Transverse colon (tissue), 4 donors: ENCODE measurements around the gene CCL15. TPM values are rescaled to one million over a fixed set of nuclear protein-coding genes. Genes with fewer than 3 reads are reported as not detected.
A peak's percentile ranks its signal among the peaks of the same experiment; 100 is the strongest.
"Not testable (repeated sequence)": the region's sequence is repeated elsewhere in the genome, so short reads cannot be mapped to it uniquely, and the experiment has no call there.

Source experiments
- DNase-seq: peaks from one replicate; pipeline ENCODE4 v3.0.0-alpha.2; 2019
- H3K27ac ChIP-seq, 4 donors: fragments of 200-600 bp; sonication (generic); 2 replicates each; pipeline ENCODE4 v1.5.1; 2016 to 2018; ENCODE audit warnings: inconsistent platforms in 4 of 4
- H3K27me3 ChIP-seq: fragments of 200-600 bp; sonication (generic); 2 replicates; pipeline ENCODE4 v1.5.1; 2017; ENCODE audit warnings: inconsistent platforms
- H3K36me3 ChIP-seq, 4 donors: fragments of 200-600 bp; sonication (generic); 2 replicates each; pipeline ENCODE4 v1.5.1; 2017 to 2019; ENCODE audit warnings: inconsistent platforms in 4 of 4
- H3K4me1 ChIP-seq, 4 donors: fragments of 200-600 bp; sonication (generic); 2 replicates each; pipeline ENCODE4 v1.5.1; 2017 to 2020; ENCODE audit warnings: inconsistent platforms in 4 of 4
- H3K4me3 ChIP-seq, 4 donors: fragments of 200-600 bp; sonication (generic); 1 replicate in 1 of 4; 2 replicates in 3 of 4; pipeline versions ENCODE4 v1.5.1 to v1.6.1; 2017 to 2019; ENCODE audit warnings: inconsistent platforms in 4 of 4
- H3K9me3 ChIP-seq, 2 donors: fragments of 200-600 bp; sonication (generic); 2 replicates each; pipeline ENCODE4 v1.5.1; 2017 to 2019; ENCODE audit warnings: inconsistent platforms in 2 of 2
- EP300 ChIP-seq: sonication (generic); formaldehyde crosslinking; IDR thresholded peaks from one replicate; pipeline ENCODE4 v1.6.1; 2017; ENCODE audit warnings: antibody characterized with exemption, low read depth
- POLR2A ChIP-seq: fragments of 450-650 bp; IDR thresholded peaks from one replicate; pipeline ENCODE4 v1.6.1; 2016; ENCODE audit warnings: antibody characterized with exemption, mild to moderate bottlenecking, moderate library complexity
- POLR2AphosphoS5 ChIP-seq, 3 donors: sonication (generic); formaldehyde crosslinking; IDR thresholded peaks; one replicate each; pipeline ENCODE4 v1.6.1; 2016; ENCODE audit warnings: antibody characterized with exemption in 3 of 3
- WGBS, 2 donors: methylation state at CpG; one replicate each; pipeline ENCODE4 v1.1.5; 2018; ENCODE audit warnings: low coverage in 1 of 2; 5-methylcytosine and 5-hydroxymethylcytosine counted together
- in situ Hi-C, 4 donors: fragments of 200-750 bp; cut with MboI; loops; one replicate each; pipeline versions ENCODE4 v1.15.0 to v1.15.1; 2017; ENCODE audit warnings: low sequenced_read_pairs in 3 of 4, low pct_ligation_motif_present in 1 of 4, low pct_unique_long_range_greater_than_20kb in 1 of 4
- intact Hi-C: fragments of 100-400 bp; cut with DNase I; formaldehyde crosslinking; loops from one replicate; pipeline ENCODE4 v1.15.1; 2023; ENCODE audit warnings: low total_unique reads
- total RNA-seq, 4 donors: library from RNA; depleted of rRNA; stranded (reverse); fragments of >200 nt; gene quantifications; one replicate each; pipeline ENCODE4 v1.1.0, GENCODE V29; 2016
- TF ChIP-seq, protein P1 (sequence below), 5 experiments: fragments of 200-600 bp in 3 of 5; fragments of 450-650 bp in 2 of 5; sonication (generic) in 3 of 5; IDR thresholded peaks; 1 replicate in 2 of 5; 2 replicates in 3 of 5; pipeline ENCODE4 v1.5.1; 2016 to 2017; ENCODE audit warnings: antibody characterized with exemption in 5 of 5, inconsistent platforms in 3 of 5, mild to moderate bottlenecking in 2 of 5, moderate library complexity in 1 of 5

CCL15 gene
- total RNA-seq, 4 donors from 2014 or later = 6.8 to 68.8 (median 31.5) TPM

DNA sequence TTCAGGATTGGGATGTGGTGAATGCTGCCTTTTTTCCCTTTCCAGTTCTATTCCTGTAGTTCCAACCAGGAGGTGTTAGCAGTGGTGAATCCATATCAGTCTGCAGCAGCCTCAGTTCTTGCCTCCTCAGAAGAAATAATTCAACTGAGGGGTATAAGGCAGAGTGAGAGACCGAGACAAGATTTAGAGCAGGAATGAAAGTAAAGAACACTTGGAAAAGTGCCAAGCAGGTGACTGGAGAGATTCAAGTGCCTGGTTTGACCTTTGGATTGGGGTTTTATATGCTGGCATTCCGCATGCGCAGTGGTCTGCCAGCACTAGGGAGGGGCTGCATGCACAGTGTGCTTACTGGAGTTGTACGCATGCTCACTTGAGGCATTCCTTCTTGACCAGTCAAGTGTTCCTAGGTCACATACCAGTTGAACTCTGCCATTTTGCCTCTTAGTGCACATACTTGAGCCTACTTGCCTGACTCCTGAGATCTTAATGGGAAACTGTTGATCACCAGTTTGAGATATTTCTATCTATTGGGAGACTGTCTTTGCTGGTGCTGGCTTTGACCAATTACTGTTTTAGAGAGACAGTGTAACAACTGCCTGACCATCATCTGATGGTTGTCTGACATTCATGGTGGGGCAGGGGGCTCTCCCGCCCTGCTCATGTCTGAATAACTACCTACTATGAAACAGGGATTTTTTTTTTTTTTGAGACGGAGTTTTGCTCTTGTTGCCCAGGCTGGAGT, 680 bp upstream of the CCL15 start:
- H3K36me3 ChIP-seq = peaks cover 0 to 9% (median 3%) of the 10 kb centered on the region in 4 donors
- intact Hi-C loops = no loop called here
- H3K4me3 ChIP-seq = peak overlapping the region in 3 of 4 donors; percentile 28 to 42 (median 32)
- peak in 2 of 3 donors; percentile 32 to 57 for TF ChIP-seq POLR2AphosphoS5 (IDR thresholded peaks at IDR 0.05)
- TF ChIP-seq, protein P1, sequence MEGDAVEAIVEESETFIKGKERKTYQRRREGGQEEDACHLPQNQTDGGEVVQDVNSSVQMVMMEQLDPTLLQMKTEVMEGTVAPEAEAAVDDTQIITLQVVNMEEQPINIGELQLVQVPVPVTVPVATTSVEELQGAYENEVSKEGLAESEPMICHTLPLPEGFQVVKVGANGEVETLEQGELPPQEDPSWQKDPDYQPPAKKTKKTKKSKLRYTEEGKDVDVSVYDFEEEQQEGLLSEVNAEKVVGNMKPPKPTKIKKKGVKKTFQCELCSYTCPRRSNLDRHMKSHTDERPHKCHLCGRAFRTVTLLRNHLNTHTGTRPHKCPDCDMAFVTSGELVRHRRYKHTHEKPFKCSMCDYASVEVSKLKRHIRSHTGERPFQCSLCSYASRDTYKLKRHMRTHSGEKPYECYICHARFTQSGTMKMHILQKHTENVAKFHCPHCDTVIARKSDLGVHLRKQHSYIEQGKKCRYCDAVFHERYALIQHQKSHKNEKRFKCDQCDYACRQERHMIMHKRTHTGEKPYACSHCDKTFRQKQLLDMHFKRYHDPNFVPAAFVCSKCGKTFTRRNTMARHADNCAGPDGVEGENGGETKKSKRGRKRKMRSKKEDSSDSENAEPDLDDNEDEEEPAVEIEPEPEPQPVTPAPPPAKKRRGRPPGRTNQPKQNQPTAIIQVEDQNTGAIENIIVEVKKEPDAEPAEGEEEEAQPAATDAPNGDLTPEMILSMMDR (IDR thresholded peaks at IDR 0.05) = no peak
- no peak for TF ChIP-seq EP300
- TF ChIP-seq POLR2A = no peak
- peak overlapping the region; percentile 75 to 87 (median 86) for H3K27ac ChIP-seq
- in situ Hi-C loops = no loop called here
- peaks cover 0 to 29% (median 17%) of the 10 kb centered on the region in 4 donors for H3K4me1 ChIP-seq
- no peaks in the 10 kb centered on the region for H3K27me3 ChIP-seq
- DNase-seq = peak; percentile 91
- H3K9me3 ChIP-seq = no peaks in the 10 kb centered on the region
- WGBS, 2 donors = 35 to 70% methylated on average over 2 to 6 of the region's 6 CpGs

DNA sequence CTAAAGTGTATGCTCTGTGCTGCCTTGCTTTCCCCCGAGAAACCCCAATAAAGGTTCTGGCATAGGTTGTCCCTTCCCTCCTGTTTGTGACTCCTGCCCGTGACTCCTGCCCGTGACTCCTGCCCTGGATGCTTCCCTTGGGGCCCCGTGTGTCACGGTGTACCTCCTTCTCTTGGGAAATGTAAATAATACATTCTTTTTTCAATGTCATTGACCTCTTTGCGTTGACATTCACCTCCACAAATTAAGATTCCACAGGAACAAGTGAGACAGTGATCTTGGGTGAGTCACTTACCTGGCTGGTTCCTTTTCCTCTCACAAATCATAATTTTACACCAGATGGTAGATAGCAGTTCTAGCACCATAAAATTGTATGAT, 632 bp downstream of the CCL15 start:
- in situ Hi-C loops = no loop called here

DNA sequence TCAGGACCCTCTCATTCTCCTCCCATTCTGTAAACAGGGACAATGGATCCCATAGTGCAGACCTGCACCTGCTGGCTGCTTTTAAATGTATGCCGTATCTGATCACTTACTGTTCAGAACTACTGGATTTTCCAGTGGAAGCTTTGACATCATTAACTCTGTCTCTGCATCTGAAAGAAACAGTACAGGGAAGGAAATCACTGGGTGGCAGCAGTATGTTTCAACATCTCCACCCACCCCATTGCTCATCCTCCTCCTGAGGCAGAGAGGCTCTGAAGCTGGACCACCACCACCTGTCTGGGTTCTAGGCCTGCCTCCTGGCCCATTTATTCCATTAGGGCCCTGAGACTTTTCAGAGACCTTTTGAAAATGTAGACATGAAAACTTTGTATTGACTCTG, 2.6 kb downstream of the CCL15 start:
- no peak overlapping the region for H3K4me3 ChIP-seq
- H3K27me3 ChIP-seq = no peaks in the 10 kb centered on the region
- H3K9me3 ChIP-seq = no peaks in the 10 kb centered on the region
- intact Hi-C loops (no loop called here), in situ Hi-C loops (no loop called here)
- no peak for DNase-seq
- 50 to 88% methylated on average over 1 of the region's 1 CpG for WGBS, 2 donors
- peaks cover 0 to 10% (median 4%) of the 10 kb centered on the region in 4 donors for H3K36me3 ChIP-seq
- H3K4me1 ChIP-seq = peaks cover 0 to 15% (median 10%) of the 10 kb centered on the region in 4 donors
- H3K27ac ChIP-seq = no peak overlapping the region
- TF ChIP-seq, protein P1 (IDR thresholded peaks at IDR 0.05) = no peak
- TF ChIP-seq POLR2AphosphoS5 (IDR thresholded peaks at IDR 0.05) (no peak), POLR2A (no peak), EP300 (no peak)

More for the DNA sequence above, 632 bp downstream of the CCL15 start:
- TF ChIP-seq POLR2A (no peak), EP300 (no peak), POLR2AphosphoS5 (IDR thresholded peaks at IDR 0.05) (peak in 1 of 3 donors; percentile 34)
- TF ChIP-seq, protein P1 (IDR thresholded peaks at IDR 0.05) = no peak
- H3K27me3 ChIP-seq = no peaks in the 10 kb centered on the region
- peak overlapping the region in 3 of 4 donors; percentile 28 to 42 (median 32) for H3K4me3 ChIP-seq
- H3K27ac ChIP-seq = peak overlapping the region; percentile 75 to 87 (median 86)
- intact Hi-C loops = no loop called here
- H3K4me1 ChIP-seq = peaks cover 0 to 29% (median 17%) of the 10 kb centered on the region in 4 donors
- H3K9me3 ChIP-seq = no peaks in the 10 kb centered on the region
- DNase-seq = peak; percentile 51
- WGBS, 2 donors = 37 to 53% methylated on average over 5 to 6 of the region's 6 CpGs
- peaks cover 0 to 10% (median 4%) of the 10 kb centered on the region in 4 donors for H3K36me3 ChIP-seq

DNA sequence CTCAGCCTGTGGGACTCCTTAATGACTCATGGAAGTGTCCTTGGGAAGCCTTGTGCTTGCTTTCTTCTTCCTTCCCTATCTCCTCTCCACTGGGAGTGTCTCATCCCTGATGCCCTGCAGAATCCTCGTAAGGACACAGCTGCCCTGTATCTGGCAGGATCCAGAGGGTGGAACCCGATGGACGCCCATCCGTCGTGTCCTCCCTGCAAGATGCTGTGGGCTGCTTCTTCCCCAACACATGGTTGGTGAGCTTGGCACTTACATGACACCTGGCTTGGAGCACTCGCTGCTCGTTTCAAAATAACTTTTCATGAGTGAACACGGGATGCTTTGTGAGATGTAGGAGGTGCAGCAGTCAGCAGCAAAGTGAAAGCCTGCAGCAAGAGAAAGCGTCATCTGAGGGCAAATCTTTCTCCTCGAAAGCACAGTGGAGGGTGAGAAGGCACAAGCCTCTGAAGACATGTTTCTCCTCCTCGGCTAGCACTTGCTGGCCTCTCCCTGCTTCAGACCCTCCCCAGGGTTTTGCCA, 3.3 kb downstream of the CCL15 start:
- Histone ChIP-seq H3K4me3 (no peak overlapping the region), H3K27ac (no peak overlapping the region), H3K9me3 (no peaks in the 10 kb centered on the region), H3K27me3 (no peaks in the 10 kb centered on the region), H3K36me3 (peaks cover 0 to 10% (median 4%) of the 10 kb centered on the region in 4 donors), H3K4me1 (peaks cover 0 to 11% (median 8%) of the 10 kb centered on the region in 4 donors)
- in situ Hi-C loops (no loop called here), intact Hi-C loops (no loop called here)
- 79% methylated on average over 11 of the region's 11 CpGs; no CpG with 5 or more reads in 1 of the 2 donors for WGBS, 2 donors
- no peak for TF ChIP-seq POLR2A
- no peak for TF ChIP-seq POLR2AphosphoS5 (IDR thresholded peaks at IDR 0.05)
- no peak for TF ChIP-seq EP300
- TF ChIP-seq, protein P1 (IDR thresholded peaks at IDR 0.05) = no peak
- DNase-seq = no peak

DNA sequence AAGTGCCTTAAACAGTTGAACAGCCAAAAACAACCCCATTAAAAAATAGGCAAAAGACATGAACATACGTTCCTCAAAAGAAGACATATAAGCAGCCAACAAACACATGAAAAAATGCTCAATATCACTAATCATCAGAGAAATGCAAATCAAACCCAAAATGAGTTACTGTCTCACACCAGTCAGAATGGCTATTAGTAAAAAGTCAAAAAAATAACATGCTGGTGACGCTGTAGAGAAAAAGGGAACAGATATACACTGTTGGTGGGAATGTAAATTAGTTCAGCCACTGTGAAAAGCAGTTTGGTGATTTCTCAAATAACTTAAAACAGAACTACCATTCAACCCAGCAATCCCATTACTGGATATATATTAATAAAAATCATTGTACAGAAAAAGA, 6.0 kb downstream of the CCL15 start:
- peaks cover 0 to 19% (median 4%) of the 10 kb centered on the region in 4 donors for H3K36me3 ChIP-seq
- in situ Hi-C loops, H3K27me3 ChIP-seq, H3K4me1 ChIP-seq, intact Hi-C loops, H3K9me3 ChIP-seq, H3K27ac ChIP-seq, H3K4me3 ChIP-seq, DNase-seq: not testable (repeated sequence)
- 71 to 100% methylated on average over 2 of the region's 2 CpGs for WGBS, 2 donors
